ENCODE data around the gene PALM. TPM values are rescaled to one million over a fixed set of nuclear protein-coding genes. Genes with fewer than 3 reads are reported as not detected.
"Not testable (repeated sequence)": the region's sequence is repeated elsewhere in the genome, so short reads cannot be mapped to it uniquely, and the experiment has no call there.

Gene PALM
- total RNA-seq: not detected

DNA sequence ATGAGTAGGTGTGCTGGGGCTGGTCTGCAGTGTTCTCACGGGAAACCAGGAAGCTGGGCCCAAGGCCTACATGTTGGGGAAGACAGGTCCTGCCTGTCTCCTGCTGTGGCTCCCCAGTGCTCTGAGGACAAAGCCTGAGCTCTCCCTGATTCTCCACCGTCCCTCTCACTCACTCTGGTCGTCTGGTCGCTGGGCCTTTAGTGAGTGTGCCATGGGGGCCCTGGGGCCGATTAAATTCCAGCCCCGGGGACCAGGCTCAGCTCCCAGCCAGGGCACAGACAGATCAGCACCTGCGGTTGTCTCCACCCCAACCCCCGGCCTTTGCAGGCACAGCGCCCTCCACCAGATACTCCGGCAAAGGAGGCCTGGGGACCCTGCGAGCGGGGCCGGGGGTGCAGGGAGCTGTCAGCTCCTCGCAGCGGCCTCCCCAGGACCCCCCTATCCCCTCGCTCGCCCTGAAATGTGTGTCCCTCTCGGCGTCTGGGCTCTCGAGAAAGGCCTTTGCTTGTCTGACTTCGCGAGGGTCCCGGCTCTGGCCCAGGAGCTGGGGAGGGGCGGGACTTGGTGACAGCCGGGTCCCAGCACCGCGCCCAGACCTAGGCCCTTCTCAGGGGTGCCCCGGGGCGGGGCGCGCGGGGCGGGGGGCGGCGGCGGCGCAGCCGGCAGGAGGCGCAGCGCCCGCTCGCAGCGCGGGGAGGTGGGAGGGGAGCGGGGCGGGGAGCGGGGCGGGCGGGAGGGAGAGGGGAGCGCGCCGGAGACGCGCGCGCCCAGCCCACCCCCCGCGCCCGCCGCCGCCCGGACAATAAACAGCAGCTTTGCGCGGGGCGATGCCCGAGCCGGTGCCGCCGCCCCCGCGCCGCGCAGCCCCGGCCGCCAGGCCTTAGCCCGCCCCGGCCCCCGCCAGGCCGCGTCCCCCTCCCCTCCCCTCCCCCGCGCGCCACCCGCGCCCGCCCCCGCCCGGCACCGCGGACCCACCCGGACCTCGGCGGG, at the start of gene PALM:
Gene PALM, plus strand, starts transcription at position 782 of the 990 bp plus-strand sequence. CDS start 212 bp downstream, outside the sequence.
- no peak within 1 kb of the TSS for H3K27ac Mint-ChIP-seq
- H3K27me3 Mint-ChIP-seq: peaks cover 18% of the 10 kb centered on the region
- DNase-seq: no peak
- peaks cover 7% of the 10 kb centered on the region for H3K4me1 Mint-ChIP-seq
- H3K4me3 Mint-ChIP-seq: no peak within 1 kb of the TSS
- H3K36me3 Mint-ChIP-seq (ENCODE audit: low read depth): no peaks in the 10 kb centered on the region
- ChIA-PET POLR2A (no interaction called here), CTCF (interaction anchor here (0.7 kb wide), 1 partner anchor 167 kb away, joined by 3 read pairs; no protein-coding TSS in a partner anchor)
- H3K9me3 Mint-ChIP-seq: no peaks in the 10 kb centered on the region

GRCh38 chr19:660793-661426, 47.8 kb upstream of the PALM start:
- DNase-seq: no peak

GRCh38 chr19:661427-662196, 47.1 kb upstream of the PALM start:
- ChIA-PET CTCF (interaction anchor here (0.6 kb wide), 1 partner anchor 64 kb away, joined by 3 read pairs; no protein-coding TSS in a partner anchor), POLR2A (no interaction called here)
- H3K27ac Mint-ChIP-seq: peak overlapping the region; percentile 97
- H3K36me3 Mint-ChIP-seq (ENCODE audit: low read depth): peaks cover 15% of the 10 kb centered on the region
- peak overlapping the region; percentile 99 for H3K4me3 Mint-ChIP-seq
- peak; percentile 81 for DNase-seq
- H3K9me3 Mint-ChIP-seq: no peaks in the 10 kb centered on the region
- H3K27me3 Mint-ChIP-seq: no peaks in the 10 kb centered on the region
- H3K4me1 Mint-ChIP-seq: peaks cover 41% of the 10 kb centered on the region

More at GRCh38 chr19:660793-661426, 47.8 kb upstream of the PALM start:
- H3K27ac Mint-ChIP-seq: peak overlapping the region; percentile 97
- H3K9me3 Mint-ChIP-seq: no peaks in the 10 kb centered on the region
- peak overlapping the region; percentile 99 for H3K4me3 Mint-ChIP-seq
- ChIA-PET POLR2A (no interaction called here), CTCF (interaction anchor here (0.6 to 0.8 kb wide), 3 partner anchors 55 to 155 kb away, joined by 3 read pairs; no protein-coding TSS in a partner anchor)
- peaks cover 18% of the 10 kb centered on the region for H3K36me3 Mint-ChIP-seq (ENCODE audit: low read depth)
- H3K4me1 Mint-ChIP-seq: peaks cover 43% of the 10 kb centered on the region
- H3K27me3 Mint-ChIP-seq: no peaks in the 10 kb centered on the region

DNA sequence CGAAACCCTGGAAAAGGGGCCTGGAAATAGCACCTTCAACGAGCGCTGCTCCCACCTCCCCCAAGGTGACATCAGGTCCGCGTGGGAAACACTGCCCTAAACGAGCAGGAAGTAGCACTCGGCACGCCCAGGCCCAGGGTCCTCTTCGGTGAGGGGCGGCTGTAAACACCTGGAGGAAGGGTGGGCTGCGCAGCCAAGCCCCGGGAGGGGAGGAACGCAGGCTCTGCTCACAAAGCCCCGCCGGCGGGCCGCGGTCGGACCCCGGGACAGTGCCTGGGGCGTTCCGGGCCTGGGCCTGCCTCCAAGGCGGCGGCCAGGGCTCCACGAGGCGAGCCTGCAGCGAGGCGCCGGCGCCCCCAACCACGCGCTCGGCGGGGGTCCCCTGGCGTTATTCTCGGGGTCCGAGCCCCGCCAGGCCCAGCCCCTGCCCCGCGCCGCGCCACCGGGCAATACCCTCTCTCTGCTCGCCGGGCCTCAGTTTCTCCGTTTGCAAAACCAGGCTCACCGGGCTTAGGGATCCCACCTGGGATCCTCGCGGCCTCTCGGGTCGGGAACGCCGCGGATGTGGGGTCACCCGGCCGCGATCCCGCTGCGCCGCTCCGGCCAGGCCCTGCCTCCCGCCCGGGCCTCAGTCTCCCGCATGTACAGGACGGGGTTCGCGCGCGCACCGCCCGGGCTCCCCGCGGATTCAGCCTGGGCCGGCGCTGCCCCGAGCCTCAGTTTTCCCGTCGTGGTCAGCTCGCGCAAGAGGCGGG, 46.4 kb upstream of the PALM start:
- DNase-seq: peak; percentile 84
- Mint-ChIP-seq H3K9me3 (no peaks in the 10 kb centered on the region), H3K4me3 (peak overlapping the region; percentile 99), H3K27ac (peak overlapping the region; percentile 97), H3K36me3 (ENCODE audit: low read depth) (peaks cover 15% of the 10 kb centered on the region), H3K4me1 (peaks cover 39% of the 10 kb centered on the region), H3K27me3 (no peaks in the 10 kb centered on the region)
- POLR2A ChIA-PET: interaction anchor here (0.6 kb wide), 1 partner anchor 406 kb away, joined by 3 read pairs; no protein-coding TSS in a partner anchor
- CTCF ChIA-PET: interaction anchor here (0.6 to 1.6 kb wide), 2 partner anchors 72 to 284 kb away, joined by 4 to 10 read pairs; no protein-coding TSS in a partner anchor

DNA sequence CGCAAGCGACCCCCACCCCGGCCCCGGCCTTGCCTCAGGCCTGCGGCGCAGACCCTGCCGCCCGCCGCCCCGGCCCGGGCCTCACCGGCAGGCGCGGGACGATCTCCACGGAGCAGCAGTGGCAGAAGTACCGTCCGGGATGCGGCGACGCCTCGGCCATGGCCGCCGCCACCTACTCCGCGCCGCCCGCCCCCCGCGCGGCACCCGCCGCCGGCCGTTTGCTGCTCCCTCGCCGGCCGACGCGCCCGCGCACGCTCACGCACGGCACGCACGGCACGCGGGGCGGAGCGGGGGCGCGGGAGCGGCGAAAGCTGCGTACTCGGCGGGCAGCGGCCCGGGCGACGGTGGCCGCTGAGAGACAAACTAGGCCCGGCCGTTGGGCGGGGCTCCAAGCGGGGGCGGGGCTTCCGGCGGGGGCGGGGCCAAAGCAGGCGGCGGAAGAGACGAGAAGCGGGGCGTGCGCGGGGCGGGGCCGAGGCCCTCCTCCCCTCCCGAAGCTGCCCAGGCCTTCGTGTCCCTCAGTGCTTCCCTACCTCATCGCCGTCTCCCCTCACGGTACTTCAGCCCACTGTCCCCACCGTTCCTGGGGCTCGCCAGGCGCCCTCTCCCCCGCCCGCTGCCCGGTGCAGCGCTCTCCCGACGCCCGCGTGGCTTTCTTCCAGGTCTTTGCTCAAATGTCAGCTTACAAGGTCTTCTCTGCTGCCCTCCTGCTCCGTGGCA, 45.6 kb upstream of the PALM start, which contains the start of gene RNF126:
Gene RNF126, minus strand, starts transcription at position 253 of the 720 bp plus-strand sequence. Its CDS starts 93 bp downstream, at position 160.
- peak; percentile 91 for DNase-seq
- H3K4me1 Mint-ChIP-seq: peaks cover 39% of the 10 kb centered on the region
- peak within 1 kb of the TSS; percentile 97 for H3K27ac Mint-ChIP-seq
- CTCF ChIA-PET: interaction anchor here (0.6 to 1.6 kb wide), 5 partner anchors 15 to 283 kb away, joined by 3 to 10 read pairs (median 4); no protein-coding TSS in a partner anchor
- POLR2A ChIA-PET: interaction anchor here (0.6 kb wide), 1 partner anchor 405 kb away, joined by 3 read pairs; no protein-coding TSS in a partner anchor
- no peaks in the 10 kb centered on the region for H3K27me3 Mint-ChIP-seq
- no peaks in the 10 kb centered on the region for H3K9me3 Mint-ChIP-seq
- H3K36me3 Mint-ChIP-seq (ENCODE audit: low read depth): peaks cover 15% of the 10 kb centered on the region
- peak within 1 kb of the TSS; percentile 99 for H3K4me3 Mint-ChIP-seq

- no peak for DNase-seq
- Mint-ChIP-seq H3K4me1 (peaks cover 36% of the 10 kb centered on the region), H3K27ac (peak overlapping the region; percentile 80), H3K36me3 (ENCODE audit: low read depth) (peaks cover 15% of the 10 kb centered on the region), H3K4me3 (peak overlapping the region; percentile 62), H3K9me3 (no peaks in the 10 kb centered on the region), H3K27me3 (peaks cover 3% of the 10 kb centered on the region)
- POLR2A ChIA-PET: no interaction called here
- CTCF ChIA-PET: interaction anchor here (0.6 to 1.6 kb wide), 4 partner anchors 15 to 96 kb away, joined by 3 to 10 read pairs (median 4); no protein-coding TSS in a partner anchor
These were observed 45.0 kb upstream of the PALM start for GRCh38 chr19:663682-664117.

DNA sequence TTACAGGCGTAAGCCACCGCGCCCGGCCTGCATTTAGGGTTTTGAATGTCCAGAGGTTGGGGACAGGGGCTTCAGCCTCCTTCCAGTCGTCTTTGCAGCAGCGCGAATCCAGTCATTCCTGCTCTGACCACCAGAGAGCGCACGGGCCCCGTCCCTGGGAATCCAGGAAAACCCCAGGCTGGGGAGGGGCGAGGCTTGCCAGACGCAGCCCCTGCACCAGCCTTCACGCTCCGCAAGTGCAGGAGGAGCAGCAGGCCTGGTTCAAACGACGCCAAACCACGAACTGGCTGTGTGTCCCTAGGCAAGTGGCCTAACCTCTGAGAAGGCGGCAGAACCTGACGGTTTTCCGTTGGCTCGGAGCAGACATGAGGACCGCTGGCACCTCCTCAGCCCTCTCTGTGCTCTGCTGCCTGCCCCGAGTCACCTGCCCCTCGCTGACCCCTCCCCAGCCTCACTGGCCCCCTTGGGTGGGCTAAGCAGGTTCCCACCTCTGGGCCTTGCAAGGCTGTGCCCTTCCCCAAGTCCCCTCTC, 43.8 kb upstream of the PALM start:
- H3K9me3 Mint-ChIP-seq: no peaks in the 10 kb centered on the region
- POLR2A ChIA-PET: no interaction called here

DNA sequence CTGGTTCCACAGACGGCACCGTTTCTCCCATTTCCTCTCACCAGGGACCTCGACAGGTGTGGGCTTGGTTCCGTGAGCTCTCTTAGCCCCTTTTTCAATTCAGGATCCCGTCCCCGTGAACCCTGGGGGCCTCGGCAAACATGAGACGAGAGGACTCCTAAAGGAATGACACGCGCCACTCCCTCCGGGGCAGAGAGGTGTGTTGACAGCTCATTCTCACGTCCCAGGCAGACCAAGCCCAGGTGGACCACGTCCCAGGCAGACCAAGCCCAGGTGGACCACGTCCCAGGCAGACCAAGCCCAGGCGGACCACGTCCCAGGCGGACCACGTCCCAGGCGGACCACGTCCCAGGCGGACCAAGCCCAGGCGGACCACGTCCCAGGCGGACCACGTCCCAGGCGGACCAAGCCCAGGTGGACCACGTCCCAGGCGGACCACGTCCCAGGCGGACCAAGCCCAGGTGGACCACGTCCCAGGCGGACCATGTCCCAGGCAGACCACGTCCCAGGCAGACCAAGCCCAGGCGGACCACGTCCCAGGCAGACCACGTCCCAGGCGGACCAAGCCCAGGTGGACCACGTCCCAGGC, 41.7 kb upstream of the PALM start:
- CTCF ChIA-PET, POLR2A ChIA-PET, H3K27me3 Mint-ChIP-seq: not testable (repeated sequence)

More for the DNA sequence above, 43.8 kb upstream of the PALM start:
- Mint-ChIP-seq H3K27me3 (peaks cover 8% of the 10 kb centered on the region), H3K4me1 (peaks cover 27% of the 10 kb centered on the region), H3K27ac (peak overlapping the region; percentile 69), H3K36me3 (ENCODE audit: low read depth) (peaks cover 12% of the 10 kb centered on the region), H3K4me3 (peak overlapping the region; percentile 34)
- CTCF ChIA-PET: interaction anchor here (0.8 kb wide), 1 partner anchor 104 kb away, joined by 3 read pairs; no protein-coding TSS in a partner anchor
- peak; percentile 82 for DNase-seq

GRCh38 chr19:668675-669434, 39.9 kb upstream of the PALM start:
- CTCF ChIA-PET: interaction anchor here (0.6 to 1.7 kb wide), 2 partner anchors 10 to 84 kb away, joined by 3 to 4 read pairs; no protein-coding TSS in a partner anchor
- H3K4me3 Mint-ChIP-seq; H3K27me3 Mint-ChIP-seq; POLR2A ChIA-PET; H3K27ac Mint-ChIP-seq; H3K9me3 Mint-ChIP-seq; DNase-seq; H3K36me3 Mint-ChIP-seq (ENCODE audit: low read depth): not testable (repeated sequence)
- H3K4me1 Mint-ChIP-seq: peaks cover 13% of the 10 kb centered on the region

More for the DNA sequence above, 41.7 kb upstream of the PALM start:
- H3K36me3 Mint-ChIP-seq (ENCODE audit: low read depth); H3K27ac Mint-ChIP-seq; H3K9me3 Mint-ChIP-seq; DNase-seq; H3K4me3 Mint-ChIP-seq: not testable (repeated sequence)
- peaks cover 19% of the 10 kb centered on the region for H3K4me1 Mint-ChIP-seq

DNA sequence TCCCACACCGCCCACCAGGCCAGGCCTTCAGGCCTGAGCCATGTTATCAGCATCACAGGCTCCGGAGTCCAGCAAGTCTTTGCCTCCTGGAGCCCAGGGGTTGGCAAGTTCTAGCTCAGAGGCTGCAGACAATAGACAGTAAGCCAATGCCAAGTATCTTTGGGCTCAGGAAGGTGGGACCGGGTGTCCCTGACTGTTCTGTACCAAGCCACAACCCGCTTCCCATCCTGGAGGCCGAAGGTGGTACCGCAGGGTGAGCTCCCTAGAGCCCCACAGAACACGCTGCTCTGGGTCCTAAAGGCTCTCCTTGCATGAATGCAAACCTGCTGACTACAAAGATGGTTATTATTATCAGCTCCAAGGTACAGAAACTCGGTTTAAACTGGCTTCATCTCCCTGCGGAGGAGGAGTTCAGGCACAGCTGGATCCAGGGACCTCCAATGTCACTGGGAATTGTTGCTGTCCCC, 38.1 kb upstream of the PALM start:
- DNase-seq: no peak
- ChIA-PET POLR2A (no interaction called here), CTCF (interaction anchor here (1.0 to 1.7 kb wide), 2 partner anchors 9 to 29 kb away, joined by 3 to 4 read pairs; no protein-coding TSS in a partner anchor)
- Mint-ChIP-seq H3K4me1 (no peaks in the 10 kb centered on the region), H3K9me3 (no peaks in the 10 kb centered on the region), H3K36me3 (ENCODE audit: low read depth) (no peaks in the 10 kb centered on the region), H3K27ac (no peak overlapping the region), H3K4me3 (no peak overlapping the region), H3K27me3 (peaks cover 14% of the 10 kb centered on the region)
